ENCODE results near the gene ATG4A. TPM values are rescaled to one million over a fixed set of nuclear protein-coding genes. Genes with fewer than 3 reads are reported as not detected.

ATG4A gene
- total RNA-seq, 4 donors from 2014 or later = 9.3 to 23.3 (median 11.1) TPM

DNA sequence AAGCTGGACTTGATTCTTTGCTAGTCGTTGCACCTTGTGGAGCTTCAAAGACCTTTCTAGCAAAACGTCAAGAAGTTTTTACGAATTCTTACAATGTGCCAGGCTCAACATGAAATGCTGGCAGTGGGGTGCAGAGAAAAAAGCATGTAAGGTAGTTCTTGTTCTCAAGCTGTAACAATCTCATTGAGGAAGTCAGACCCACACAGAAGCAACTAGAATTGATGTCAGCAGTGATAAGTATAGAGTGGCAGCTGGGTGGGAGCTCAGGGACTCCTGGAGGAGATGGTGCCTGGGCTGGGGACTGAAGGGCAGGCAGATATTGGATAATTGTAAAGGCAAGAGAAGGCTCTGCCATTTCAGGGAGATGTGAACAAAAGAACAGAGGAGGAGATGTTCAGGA lies 82.3 kb downstream of the ATG4A start:
- H3K27me3 ChIP-seq = peaks cover 0 to 27% of the 10 kb centered on the region in 2 donors
- 49 to 76% methylated on average over 3 of the region's 3 CpGs for WGBS, 2 donors
- no peak for DNase-seq (ENCODE audit: low spot score in 2 of 2)
- H3K4me3 ChIP-seq = no peak overlapping the region
- TF ChIP-seq POLR2A (IDR thresholded peaks at IDR 0.05) = no peak
- H3K4me1 ChIP-seq = no peaks in the 10 kb centered on the region
- no peaks in the 10 kb centered on the region for H3K36me3 ChIP-seq
- no peak overlapping the region for H3K27ac ChIP-seq
- H3K9me3 ChIP-seq = no peaks in the 10 kb centered on the region

- no peak for TF ChIP-seq CTCF (IDR thresholded peaks at IDR 0.05)
- no peak for TF ChIP-seq EP300 (IDR thresholded peaks at IDR 0.05)
- no peak for TF ChIP-seq POLR2A (IDR thresholded peaks at IDR 0.05)
- H3K27ac ChIP-seq = no peak overlapping the region
- 64 to 74% methylated on average over 8 of the region's 8 CpGs for WGBS, 2 donors
- no peaks in the 10 kb centered on the region for H3K36me3 ChIP-seq
- H3K4me1 ChIP-seq = no peaks in the 10 kb centered on the region
- no peak overlapping the region for H3K4me3 ChIP-seq
- H3K27me3 ChIP-seq = peaks cover 0 to 48% of the 10 kb centered on the region in 2 donors
- no peaks in the 10 kb centered on the region for H3K9me3 ChIP-seq
- no peak for DNase-seq (ENCODE audit: low spot score in 2 of 2)
Measured at GRCh38 chrX:108177351-108178142, 86.0 kb downstream of the ATG4A start.

GRCh38 chrX:108178143-108178498 lies 86.5 kb downstream of the ATG4A start:
- no peak for DNase-seq (ENCODE audit: low spot score in 2 of 2)
- no peak for TF ChIP-seq EP300 (IDR thresholded peaks at IDR 0.05)
- TF ChIP-seq CTCF (IDR thresholded peaks at IDR 0.05) = no peak
- TF ChIP-seq POLR2A (IDR thresholded peaks at IDR 0.05) = no peak
- Histone ChIP-seq H3K4me1 (no peaks in the 10 kb centered on the region), H3K4me3 (no peak overlapping the region), H3K9me3 (no peaks in the 10 kb centered on the region), H3K27me3 (peaks cover 0 to 51% of the 10 kb centered on the region in 2 donors), H3K27ac (no peak overlapping the region), H3K36me3 (no peaks in the 10 kb centered on the region)
- WGBS, 2 donors = 69 to 71% methylated on average over 7 of the region's 7 CpGs

- TF ChIP-seq EP300 (IDR thresholded peaks at IDR 0.05) (no peak), CTCF (IDR thresholded peaks at IDR 0.05) (no peak)
- Histone ChIP-seq H3K9me3 (no peaks in the 10 kb centered on the region), H3K4me3 (no peak overlapping the region), H3K27me3 (peaks cover 0 to 20% of the 10 kb centered on the region in 2 donors), H3K4me1 (no peaks in the 10 kb centered on the region), H3K27ac (no peak overlapping the region), H3K36me3 (no peaks in the 10 kb centered on the region)
- DNase-seq (ENCODE audit: low spot score in 2 of 2) = no peak
- 56 to 83% methylated on average over 4 of the region's 4 CpGs for WGBS, 2 donors
Measured at GRCh38 chrX:108186811-108187210, 95.2 kb downstream of the ATG4A start.

- 17 to 20% methylated on average over 1 of the region's 1 CpG for WGBS, 2 donors
- no peaks in the 10 kb centered on the region for H3K9me3 ChIP-seq
- DNase-seq (ENCODE audit: low spot score in 2 of 2) = no peak
- H3K27ac ChIP-seq = no peak overlapping the region
- peaks cover 0 to 26% of the 10 kb centered on the region in 2 donors for H3K27me3 ChIP-seq
- no peak overlapping the region for H3K4me3 ChIP-seq
- TF ChIP-seq CTCF (IDR thresholded peaks at IDR 0.05) (no peak), POLR2A (IDR thresholded peaks at IDR 0.05) (no peak), EP300 (IDR thresholded peaks at IDR 0.05) (no peak)
- H3K36me3 ChIP-seq = no peaks in the 10 kb centered on the region
- no peaks in the 10 kb centered on the region for H3K4me1 ChIP-seq
Measured at GRCh38 chrX:108198420-108198819, 106.8 kb downstream of the ATG4A start.

Data from tibial nerve (tissue), 4 donors.